Breast epithelium (tissue), 3 donors: ENCODE data around the gene TRIM31.

Source experiments
- POLR2A ChIP-seq: fragments of 450-650 bp; IDR thresholded peaks from one replicate; pipeline ENCODE4 v1.6.1; 2016; ENCODE audit warnings: antibody characterized with exemption, mild to moderate bottlenecking, moderate library complexity
- TF ChIP-seq, protein P1 (sequence below), 3 donors: fragments of 450-650 bp; IDR thresholded peaks; one replicate each; pipeline ENCODE4 v1.5.1; 2016 to 2017; ENCODE audit warnings: antibody characterized with exemption in 3 of 3, mild to moderate bottlenecking in 3 of 3, moderate library complexity in 3 of 3

DNA sequence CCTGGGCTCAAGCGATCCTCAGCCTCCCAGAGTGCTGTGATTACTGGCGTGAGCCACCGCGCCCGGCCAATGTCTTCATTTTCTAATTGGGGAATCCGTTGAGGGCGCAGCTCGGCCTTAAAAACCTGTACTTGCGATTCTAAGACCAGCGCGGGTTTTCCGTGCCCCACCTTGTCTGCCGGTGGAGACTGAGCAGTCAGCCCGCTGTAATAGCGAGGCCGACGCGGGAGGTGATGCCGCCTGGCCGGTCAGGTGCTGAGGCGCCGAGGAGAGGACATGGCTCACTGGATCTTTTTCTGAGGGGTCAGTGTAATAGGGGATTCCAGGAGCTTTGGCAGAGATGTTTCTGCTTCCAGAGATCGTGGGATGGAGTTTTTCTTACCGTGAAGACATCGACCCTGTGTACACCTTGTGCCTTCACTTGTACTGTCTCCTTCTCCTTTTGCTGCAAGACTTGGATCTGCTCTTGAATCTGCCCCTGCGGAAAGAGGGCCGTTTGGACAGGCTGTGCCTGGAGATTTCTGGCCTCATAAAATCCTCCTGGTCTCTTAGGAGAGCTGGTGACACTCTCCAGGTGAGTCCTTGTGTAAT is 1.5 kb downstream of the TRIM31 start:
- TF ChIP-seq, protein P1, sequence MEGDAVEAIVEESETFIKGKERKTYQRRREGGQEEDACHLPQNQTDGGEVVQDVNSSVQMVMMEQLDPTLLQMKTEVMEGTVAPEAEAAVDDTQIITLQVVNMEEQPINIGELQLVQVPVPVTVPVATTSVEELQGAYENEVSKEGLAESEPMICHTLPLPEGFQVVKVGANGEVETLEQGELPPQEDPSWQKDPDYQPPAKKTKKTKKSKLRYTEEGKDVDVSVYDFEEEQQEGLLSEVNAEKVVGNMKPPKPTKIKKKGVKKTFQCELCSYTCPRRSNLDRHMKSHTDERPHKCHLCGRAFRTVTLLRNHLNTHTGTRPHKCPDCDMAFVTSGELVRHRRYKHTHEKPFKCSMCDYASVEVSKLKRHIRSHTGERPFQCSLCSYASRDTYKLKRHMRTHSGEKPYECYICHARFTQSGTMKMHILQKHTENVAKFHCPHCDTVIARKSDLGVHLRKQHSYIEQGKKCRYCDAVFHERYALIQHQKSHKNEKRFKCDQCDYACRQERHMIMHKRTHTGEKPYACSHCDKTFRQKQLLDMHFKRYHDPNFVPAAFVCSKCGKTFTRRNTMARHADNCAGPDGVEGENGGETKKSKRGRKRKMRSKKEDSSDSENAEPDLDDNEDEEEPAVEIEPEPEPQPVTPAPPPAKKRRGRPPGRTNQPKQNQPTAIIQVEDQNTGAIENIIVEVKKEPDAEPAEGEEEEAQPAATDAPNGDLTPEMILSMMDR (IDR thresholded peaks at IDR 0.05) = no peak
- TF ChIP-seq POLR2A = no peak
